Activated T-cell treated with anti-CD3 and anti-CD28 coated beads for 4 hours (primary cell): ENCODE measurements around the gene FBLL1.
"Not testable (repeated sequence)": the region's sequence is repeated elsewhere in the genome, so short reads cannot be mapped to it uniquely, and the experiment has no call there.

Source experiments
- DNase-seq: peaks from one replicate; pipeline ENCODE4 v3.0.0-alpha.2; 2020

The FBLL1 gene

DNA sequence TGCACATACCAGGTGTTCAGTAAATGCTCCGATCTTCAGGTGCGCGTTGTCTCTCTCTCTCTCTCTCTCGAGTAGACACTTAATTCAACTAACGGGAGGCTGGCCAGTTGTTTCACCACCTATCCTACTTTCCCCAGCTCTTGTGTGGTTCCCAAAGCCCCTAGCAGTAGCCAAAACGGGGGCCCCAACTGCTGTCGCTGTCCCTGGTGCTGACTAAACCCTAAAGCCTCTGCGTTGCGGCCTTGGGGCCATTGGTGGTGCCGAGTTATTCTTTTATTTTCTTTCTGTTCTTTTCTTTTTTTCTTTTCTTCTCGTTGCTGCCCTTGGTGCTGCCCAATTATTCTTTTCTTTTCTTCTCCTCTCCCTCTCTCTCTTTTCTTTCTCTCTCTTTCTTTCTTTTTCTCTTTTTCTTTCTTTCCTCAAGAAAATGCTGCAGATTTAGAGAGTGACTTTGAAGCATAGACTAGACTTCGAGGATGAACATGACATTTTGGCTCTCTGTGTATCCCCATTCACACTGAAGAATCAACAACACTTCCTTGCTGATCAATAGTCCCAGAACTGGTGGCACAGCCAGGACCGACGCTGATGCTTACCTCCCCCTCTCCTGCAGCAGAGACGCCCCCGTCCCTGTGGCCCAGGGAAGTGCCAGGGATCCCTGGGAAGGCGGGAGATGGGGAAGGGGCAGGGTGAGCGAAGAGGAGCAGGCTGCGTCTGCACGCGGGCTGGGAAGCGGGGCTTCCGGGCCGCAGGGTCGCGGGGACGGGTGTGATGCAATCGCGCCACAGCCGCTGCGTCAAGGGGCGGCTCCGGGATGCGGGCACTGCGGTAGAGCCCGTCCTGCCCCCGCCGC lies at the start of gene FBLL1:
TSS of gene FBLL1 (plus strand) at position 785 of the 853 bp plus-strand sequence. CDS start 200 bp downstream, outside the sequence.
- no peak for DNase-seq

DNA sequence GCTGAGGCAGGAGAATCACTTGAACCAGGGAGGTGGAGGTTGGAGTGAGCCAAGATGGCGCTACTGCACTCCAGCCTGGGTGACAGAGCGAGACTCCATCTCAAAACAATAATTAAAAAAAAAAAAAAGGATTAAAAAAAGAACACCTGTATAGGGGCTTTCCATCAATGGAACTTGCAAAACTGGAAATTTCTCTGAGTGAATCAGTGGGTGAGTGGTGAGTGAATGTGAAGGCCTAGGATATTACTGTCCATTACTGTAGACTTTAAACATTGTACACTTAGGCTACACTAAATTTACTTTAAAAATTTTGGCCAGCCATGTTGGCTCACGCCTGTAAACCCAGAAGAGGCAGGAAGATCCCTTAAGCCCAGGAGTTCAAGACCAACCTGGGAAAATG lies 48.5 kb upstream of the FBLL1 start:
- DNase-seq: no peak

DNA sequence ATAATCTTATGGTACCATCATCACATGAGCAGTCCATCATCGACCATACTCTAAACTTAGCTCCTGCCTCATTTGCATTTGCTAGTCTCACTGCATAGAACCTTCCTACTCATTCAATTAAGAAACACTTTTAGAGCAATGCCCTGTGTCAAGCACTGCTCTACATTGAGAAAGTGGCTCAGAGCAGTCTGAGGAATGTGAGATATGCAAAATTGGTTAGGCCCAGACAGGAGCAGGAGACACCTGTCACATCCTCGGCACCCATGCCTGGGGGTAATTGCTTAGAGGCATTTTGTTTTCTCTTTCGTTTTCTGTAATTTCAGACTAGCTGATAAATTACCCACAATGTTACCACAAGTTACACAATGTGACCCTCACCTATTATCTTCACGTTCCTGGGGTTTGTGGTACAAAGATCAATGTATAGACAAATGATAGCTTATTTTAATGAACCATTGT lies 47.7 kb upstream of the FBLL1 start:
- no peak for DNase-seq

- no peak for DNase-seq
Observed at GRCh38 chr5:168482361-168482760, 46.7 kb upstream of the FBLL1 start.

DNA sequence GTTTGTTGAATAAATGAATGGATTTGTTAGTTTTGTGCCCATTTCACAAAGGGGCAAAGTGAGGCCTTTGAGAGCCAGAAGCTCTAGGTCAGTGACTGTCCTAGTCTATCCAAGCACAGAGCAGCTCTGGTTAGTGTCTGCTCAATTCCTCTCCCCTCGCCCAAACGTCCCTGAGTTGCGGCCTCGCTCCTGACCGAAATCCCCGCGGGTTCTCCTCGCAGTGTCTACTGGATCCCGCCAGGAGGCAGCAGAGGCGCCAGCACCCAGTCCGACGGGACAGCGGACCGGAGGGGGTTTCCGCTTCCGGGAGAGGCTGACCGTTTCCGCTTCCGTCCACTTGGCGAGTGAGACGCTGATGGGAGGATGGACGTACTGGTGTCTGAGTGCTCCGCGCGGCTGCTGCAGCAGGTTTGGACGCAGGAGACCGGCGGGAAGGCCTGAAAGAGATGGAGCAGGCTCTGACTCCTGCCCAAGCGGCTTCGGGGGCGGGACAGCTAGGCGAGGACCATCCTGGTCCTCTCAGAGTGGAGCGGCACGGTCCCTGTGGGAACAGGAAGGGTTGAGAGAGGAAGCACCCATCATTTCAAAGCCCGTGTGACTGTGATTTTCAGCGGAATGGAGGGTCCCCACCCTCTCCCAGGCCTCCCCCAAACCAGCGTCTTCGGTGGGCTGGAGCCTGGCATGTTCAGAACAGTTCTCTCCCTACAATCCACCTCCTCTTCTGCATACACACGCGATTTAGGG lies 42.8 kb upstream of the FBLL1 start, which contains the start of gene RARS1:
TSS of gene RARS1 (plus strand) at position 336 of the 744 bp plus-strand sequence. CDS start at position 364, 28 bp downstream.
- peak; percentile 81 for DNase-seq

DNA sequence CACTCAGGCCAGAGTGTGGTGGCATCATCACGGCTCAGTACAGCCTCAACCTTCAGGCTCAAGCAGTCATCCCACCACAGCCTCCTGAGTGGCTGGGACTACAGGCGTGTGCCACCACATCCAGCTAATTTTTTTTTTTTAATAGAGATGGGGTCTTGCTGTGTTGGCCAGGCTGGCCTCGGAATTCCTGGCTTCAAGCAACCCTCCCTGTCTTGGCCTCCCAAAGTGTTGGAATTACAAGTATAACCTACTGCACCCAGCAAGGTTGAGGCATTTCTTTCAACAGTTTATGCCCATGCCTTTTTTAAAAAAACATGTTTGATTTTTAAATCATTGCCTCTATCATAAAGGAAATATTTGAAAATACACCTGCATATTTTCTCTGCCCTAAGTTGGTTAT lies 40.0 kb upstream of the FBLL1 start:
- no peak for DNase-seq

GRCh38 chr5:168494057-168494555 lies 35.0 kb upstream of the FBLL1 start:
- no peak for DNase-seq

DNA sequence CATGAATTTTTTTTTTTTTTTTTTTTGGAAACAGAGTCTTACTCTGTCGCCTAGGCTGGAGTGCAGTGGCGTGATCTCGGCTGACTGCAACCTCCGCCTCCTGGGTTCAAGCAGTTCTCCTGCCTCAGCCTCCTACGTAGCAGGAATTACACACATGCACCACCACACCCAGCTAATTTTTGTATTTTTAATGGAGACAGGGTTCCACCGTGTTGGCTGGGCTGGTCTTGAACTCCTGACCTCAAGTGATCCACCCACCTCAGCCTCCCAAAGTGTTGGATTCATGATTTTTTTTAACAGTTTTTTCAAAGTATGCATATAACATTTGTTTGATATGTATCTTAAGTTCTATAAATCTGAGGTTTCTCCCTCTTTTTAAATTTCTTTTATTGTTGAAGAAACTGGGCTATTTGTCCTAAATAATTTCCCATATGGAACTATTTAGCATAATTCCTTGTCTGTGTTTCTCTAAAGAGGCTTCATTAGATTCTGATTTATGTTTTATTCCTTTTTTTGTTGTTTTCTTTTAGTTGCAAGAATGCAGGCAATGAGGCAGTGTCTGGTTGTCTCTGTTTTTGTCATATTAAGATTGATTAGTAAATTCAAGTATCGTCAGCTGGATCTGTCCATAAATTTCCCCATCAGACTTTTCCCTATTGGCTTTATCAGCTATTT lies 26.4 kb upstream of the FBLL1 start:
- DNase-seq: no peak

DNA sequence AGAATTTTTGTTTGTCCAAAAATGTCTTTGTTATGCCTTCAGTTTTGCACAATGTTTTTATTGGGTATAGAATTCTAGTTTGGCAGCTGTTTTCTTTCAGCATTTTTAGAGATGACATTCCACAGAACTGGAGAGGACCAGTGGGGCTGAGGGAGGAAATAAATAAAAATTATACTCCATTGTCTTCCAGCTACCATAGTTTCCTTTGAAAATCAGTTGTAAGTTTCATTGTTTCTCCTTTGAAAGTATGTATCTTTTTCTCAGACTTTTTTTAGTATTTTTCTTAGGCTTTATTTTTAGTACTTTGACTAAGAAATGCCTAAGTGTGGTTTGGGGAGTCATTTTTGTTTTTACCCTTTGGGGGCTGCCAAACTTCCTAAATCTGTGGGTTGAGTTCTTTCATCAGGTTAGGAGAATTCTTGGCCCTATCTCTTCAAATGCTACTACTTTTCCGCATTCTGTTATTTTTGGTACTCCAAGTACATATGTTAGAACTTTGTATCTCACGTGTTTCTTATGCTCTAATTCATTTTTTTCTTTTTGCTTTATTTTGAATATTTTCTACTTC lies 15.2 kb upstream of the FBLL1 start:
- no peak for DNase-seq

GRCh38 chr5:168525856-168526255 lies 3.2 kb upstream of the FBLL1 start:
- no peak for DNase-seq

DNA sequence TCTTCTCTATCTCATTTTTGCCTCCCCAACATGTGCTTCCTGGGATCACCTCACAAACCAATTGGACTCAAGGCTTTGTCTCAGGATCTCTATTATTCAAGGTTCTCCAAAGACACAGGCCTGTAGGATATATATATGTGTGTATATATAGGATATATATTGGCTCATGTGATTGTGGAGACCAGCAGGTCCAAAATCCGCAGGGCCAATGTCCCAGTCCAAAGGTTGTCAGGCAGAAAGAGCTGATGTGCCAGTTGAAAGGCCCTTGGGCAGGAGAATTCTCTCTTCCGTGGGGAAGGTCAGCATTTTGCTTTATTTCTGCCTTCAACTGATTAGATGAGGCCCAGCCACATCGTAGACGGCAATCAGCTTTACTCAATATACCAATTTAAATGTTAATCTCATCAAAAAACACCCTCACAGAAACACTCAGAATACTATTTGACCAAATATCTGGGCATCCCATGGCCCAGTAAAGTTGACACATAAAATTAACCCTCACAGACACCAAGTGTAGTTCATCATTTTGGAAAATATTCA lies 1.3 kb upstream of the FBLL1 start:
- DNase-seq: no peak

GRCh38 chr5:168529374-168530234 lies 499 bp downstream of the FBLL1 start:
- DNase-seq: peak; percentile 9

- no peak for DNase-seq
Observed at GRCh38 chr5:168530621-168531150, 1.6 kb downstream of the FBLL1 start.

GRCh38 chr5:168531191-168531590 lies 2.1 kb downstream of the FBLL1 start:
- DNase-seq: no peak

DNA sequence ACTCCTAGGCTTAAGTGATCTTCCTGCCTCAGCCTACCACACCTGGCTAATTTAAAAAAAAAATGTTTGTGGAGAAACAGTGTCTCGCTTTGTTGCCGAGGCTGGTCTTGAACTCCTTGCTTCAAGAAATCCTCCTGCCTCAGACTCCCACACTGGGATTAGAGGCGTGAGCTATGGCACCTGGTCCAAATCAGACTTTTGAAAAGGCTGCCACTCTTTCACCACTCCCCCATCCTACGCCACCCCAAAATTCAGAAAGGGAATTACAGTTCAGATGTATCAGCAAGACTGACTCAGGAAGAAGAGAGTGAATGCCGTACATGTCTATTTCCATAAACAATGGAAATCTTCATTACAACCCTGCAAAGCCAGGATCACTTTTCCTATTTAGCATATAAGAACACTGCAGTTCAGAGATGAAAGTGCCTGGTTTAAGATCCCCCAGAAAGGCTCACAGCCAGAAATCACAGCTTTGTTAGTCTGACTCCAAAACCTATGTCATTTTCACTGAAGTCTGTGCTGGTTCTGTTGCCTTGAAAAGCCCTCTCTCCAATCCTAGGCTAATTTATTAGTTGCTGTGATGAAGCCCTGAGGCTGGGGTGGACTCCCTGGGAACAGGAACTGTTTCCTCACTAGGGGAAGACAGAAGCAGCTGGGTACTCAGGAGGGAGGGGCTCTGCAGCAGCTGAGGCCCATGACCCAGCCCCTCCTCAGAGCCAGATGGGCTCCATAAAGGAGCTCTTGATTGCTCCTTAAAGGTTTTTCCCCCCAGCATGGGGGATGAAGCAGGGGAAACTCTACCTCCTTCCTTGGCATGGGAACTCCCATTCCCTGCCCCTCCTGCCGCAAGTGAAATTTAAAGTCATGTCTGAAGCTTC lies 3.1 kb downstream of the FBLL1 start:
- DNase-seq: no peak

DNA sequence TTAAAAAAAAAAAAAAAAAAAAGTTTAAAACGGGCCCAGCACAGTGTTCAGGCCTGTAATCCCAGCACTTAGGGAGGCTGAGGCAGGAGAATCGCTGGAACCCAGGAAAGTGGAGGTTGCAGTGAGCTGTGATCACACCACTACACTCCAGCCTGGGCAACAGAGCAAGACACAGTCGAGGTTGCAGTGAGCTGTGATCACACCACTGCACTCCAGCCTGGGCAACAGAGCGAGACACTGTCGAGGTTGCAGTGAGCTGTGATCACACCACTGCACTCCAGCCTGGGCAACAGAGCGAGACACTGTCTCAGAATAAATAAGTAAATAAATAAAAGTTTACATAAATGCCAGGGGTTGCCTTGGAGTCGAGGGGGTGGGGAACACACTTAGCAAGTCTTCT lies 5.2 kb downstream of the FBLL1 start:
- not testable (repeated sequence) for DNase-seq

GRCh38 chr5:168537176-168537575 lies 8.1 kb downstream of the FBLL1 start:
- no peak for DNase-seq

- no peak for DNase-seq
Observed at GRCh38 chr5:168549554-168549953, 20.4 kb downstream of the FBLL1 start.

DNA sequence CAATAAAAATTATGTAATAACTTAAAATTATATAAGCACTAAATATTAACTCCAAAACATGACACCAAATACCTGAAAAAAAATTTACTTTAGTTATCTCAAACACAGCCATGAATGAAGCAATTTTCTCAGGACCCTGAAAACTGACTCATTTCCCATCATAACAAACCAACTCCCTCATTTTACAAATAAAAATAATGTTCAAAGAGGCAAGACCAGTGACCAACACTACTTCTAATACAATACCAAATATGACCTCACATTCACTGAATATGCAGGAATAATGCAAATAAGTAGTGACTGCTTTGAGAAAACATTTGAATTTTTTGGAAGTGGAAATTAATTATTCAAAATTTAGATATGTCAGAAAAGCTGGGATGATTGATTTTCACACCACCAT lies 21.6 kb downstream of the FBLL1 start:
- no peak for DNase-seq

DNA sequence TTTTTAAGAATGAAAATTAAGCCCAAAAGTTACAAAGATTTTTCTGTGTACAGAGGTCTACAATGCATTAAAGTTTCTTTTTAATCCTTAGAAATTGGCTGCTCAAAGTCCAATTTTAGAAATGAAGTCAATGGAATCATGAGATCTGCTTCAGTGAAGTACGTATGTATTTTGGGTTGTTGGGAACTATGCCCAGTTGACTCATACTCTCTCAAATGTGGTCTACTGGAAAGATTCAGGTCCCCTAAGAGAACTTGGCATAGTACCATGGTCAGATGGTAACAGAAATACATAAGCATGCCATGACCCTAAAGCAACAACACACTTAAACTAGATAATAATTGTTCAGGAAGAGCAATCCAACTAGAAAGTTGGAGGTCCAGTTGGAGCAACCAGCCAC lies 23.0 kb downstream of the FBLL1 start:
- DNase-seq: no peak
